ENCODE data around the gene DNAJC6.

GRCh38 chr1:65360648-65361047 lies 51.3 kb downstream of the DNAJC6 start:
- no peak for TF ChIP-seq CTCF (conservative IDR thresholded peaks at IDR 0.05; ENCODE audit: low read length)
- no peak for TF ChIP-seq EZH2phosphoT487 (IDR thresholded peaks at IDR 0.05; ENCODE audit: borderline replicate concordance)
